HTR-8/SVneo (cell line): ENCODE results near the gene SLC26A11.

Experiments used
- DNase-seq: peaks from one replicate; pipeline ENCODE4 v3.0.0; 2011; ENCODE audit warnings: low spot score, mixed read lengths; ENCODE audit not compliant: insufficient read length
- FAIRE-seq: peaks from 2 replicates; lab custom pipeline; 2011; peaks lifted over from hg19 to GRCh38; lab: Jason Lieb, UNC

SLC26A11 gene

DNA sequence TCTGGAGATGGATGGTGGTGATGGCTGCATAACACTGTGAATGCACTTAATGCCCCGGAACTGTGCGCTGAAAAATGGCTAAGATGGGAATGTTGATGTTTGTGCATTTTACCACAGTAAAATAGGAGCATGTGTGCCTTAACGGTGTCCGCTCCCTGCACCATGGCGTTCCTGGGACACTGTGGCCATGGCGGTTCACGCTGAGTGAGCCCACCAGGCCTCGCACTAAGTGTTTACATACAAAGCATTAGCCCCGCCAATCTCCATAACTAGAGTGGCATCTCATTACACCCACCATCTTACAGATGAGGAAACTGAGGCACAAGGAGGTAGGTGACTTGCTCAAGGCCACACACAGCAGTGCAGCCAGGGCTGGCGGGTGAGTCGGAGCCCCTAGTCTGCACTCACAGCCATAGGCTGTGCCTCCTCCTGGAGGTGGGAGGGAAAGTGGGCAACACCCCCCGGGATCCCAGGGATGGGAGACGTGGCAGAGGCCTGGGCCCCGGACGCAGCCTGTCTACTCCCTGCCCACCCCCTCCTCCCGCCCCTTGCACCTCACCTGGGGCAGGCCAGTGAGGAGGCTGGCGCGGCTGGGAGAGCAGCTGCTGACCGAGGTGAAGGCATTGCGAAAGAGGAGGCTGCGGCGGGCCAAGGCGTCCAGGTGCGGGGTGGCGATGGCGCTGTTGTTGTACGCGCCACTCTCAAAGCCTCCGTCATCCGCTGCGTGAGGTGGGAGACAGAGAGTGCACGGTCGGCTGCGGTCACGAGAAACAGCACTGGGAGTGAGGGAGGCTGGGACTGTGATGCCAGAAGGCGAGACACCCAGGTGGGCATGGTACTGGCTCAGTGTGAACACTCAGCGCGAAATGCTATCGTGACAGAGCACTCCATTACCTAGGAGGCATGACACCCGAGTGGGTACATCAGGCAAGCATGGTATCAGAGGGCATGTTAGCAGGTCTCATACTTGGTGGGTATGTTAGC lies 3.5 kb upstream of the SLC26A11 start:
- DNase-seq (no peak), FAIRE-seq (no peak)

DNA sequence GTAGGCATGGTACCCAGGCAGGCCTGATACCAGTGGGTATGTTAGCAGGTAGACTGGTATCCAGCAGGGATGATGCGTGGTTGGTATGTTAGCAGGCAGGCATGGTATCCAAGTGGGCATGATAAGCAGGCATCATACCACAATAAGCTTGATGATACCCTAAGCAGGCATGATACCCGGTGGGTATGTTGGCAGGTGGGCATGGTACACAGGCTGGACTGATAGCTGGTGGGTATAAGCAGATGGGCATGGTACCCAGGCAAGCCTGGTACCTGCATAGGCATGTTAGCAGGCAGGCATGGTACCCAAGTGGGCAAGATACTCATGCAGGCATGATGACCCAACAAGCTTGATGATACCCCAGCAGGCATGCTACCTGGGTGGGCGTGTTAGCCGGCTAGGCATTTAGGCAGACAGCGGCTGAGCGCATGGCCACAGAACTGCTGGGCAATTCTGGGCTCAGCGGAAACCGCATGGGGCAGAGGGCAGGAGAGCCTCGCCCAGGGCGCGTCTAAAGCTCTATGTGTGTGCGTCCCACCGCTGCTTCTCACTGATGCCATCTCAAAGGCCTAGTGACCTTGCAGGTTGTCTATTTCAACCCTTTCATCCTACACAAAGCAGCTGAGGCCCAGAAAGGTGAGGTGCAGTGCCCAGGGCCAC lies 2.4 kb upstream of the SLC26A11 start:
- FAIRE-seq (peak; percentile 51), DNase-seq (no peak)

DNA sequence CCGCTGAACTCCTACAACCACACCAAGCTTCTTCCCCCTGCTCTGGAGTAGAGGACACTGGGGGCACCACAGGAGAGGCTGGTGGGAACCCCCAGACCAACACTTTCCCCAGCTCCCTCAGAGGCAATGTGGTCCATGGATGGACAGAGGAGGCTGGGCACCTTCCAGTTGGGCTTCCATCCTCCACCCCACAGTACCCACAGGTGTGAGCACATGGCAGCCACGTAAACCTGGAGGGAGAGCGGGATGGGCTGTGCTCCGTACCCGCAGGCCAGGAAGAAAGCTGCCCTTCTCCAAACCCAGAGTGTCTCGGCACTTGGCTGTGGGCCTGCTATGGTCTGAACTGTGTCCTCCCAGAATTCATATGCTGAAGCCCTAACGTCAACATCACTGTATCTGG lies 1.8 kb upstream of the SLC26A11 start:
- FAIRE-seq = no peak

DNA sequence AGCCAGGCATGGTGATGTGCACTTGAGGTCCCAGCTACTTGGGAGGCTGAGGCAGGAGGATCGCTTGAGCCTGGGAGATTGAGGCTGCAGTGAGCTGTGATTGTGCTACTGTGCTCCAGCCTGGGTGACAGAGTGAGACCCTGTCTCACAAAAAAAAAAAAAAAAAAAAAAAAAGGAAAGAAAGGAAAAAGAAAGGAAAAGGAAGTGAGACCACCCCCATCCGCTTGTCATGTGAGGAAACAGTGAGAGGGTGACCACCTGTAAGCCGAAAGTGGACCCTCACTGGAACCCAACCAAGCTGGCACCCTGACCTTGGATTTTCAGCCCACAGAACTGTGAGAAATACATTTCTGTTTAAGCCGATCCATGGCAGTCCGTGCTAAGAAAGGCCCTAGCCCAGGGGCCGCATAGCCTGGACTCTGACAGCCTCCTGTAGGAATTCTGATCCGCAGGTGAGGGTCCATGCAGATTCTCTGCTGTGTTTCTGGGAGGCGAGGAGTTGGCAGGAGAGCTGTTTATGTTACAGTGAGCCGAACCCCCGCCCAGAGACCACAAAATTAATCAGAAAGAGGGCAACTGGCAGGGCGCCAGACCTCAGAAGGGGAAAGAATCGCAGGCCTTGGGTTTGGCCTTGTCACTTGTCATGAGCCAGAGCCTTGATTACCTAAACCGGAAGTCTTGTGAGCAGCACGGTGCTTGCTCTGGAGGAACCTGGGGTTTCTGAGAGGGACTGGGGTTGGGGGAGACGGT lies 1.0 kb upstream of the SLC26A11 start:
- peak; percentile 28 for FAIRE-seq

More for the DNA sequence above, 1.8 kb upstream of the SLC26A11 start:
- DNase-seq = no peak

DNA sequence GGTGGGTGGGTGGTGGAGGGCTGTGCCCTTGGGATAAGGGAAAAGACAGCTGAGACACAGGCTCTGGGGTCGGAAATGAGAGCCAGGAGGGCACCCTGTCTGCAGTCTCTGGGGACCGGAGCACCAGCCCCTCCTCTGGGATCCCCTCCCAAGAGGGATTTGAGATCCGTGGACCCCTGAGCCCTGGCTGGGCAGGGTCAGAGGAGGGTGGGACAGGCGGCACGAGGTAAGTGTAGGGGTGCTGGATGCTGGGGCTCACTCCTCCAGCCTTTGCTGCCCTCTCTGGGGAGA lies 519 bp upstream of the SLC26A11 start:
- FAIRE-seq = peak; percentile 75
- no peak for DNase-seq

More for the DNA sequence above, 1.0 kb upstream of the SLC26A11 start:
- DNase-seq = peak; percentile 69

DNA sequence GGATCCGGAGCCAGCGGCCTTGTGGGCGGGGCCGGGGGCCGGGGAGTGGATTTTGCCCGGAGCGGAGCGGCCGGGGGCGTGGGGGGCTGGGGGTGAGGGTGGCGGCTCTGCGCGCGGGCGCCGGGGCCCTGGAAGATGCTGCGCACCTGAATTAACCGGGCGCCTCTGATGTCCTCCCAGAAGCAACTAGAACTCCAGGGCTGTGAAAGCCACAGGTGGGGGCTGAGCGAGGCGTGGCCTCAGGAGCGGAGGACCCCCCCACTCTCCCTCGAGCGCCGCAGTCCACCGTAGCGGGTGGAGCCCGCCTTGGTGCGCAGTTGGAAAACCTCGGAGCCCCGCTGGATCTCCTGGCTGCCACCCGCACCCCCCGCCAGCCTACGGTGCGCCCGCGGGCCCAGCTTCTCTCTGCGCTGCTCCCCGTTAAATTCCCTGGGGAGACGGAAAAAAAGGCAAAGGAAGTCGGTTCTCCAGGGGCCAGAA lies 549 bp downstream of the SLC26A11 start:
- DNase-seq = peak; percentile 29
- no peak for FAIRE-seq

DNA sequence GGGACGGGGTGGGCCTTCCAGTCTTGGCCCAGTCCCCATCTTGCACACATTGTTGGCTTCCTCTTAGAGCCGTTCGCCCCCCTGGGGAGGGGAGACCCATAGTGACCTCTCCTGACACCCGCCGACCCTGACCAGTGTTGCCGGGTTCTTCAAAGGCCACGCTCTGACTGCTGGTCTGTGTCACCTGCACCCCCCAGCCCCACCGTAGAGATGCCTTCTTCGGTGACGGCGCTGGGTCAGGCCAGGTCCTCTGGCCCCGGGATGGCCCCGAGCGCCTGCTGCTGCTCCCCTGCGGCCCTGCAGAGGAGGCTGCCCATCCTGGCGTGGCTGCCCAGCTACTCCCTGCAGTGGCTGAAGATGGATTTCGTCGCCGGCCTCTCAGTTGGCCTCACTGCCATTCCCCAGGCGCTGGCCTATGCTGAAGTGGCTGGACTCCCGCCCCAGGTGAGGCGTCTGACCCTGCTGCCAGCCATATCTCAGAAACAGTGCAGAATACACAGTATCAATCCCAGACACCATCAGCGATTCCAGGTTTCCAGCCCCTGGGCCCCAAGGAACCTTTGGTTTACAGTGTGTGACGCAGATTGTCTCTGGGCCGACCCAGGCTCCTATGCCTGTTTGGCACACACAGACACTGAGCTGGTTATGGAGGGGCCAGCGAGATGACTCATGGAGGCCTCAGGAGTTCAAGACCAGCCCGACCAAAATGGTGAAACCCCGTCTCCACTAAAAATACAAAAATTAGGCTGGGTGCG lies 1.3 kb downstream of the SLC26A11 start:
- no peak for FAIRE-seq
- DNase-seq = no peak

DNA sequence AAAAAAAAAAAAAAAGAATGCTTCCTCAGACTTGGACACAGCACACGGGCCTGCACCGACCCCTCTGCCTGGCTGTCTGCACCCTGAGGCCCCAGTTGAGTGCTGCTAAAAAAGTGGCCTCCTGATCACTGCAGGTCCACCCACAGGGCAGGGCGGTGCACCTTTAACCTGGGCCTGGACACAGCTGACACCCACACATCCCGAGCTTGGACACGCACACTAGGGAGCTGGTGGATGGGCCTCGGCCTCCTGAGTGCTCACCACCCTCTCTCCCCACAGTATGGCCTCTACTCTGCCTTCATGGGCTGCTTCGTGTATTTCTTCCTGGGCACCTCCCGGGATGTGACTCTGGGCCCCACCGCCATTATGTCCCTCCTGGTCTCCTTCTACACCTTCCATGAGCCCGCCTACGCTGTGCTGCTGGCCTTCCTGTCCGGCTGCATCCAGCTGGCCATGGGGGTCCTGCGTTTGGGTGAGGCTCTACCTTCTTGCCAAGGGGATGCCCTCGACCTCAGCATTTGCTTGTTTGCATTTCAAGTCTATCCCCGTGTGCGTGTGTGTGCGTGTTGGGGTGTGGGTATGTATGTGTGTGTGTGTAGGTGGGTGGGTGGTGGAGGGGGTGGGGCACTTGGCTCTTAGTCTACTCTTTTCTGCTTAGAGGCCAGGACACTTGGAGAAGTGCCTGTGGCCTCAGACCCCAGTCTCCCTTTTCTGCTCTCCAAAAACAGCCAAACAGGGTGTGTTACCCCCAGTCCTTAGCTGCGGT lies 2.3 kb downstream of the SLC26A11 start:
- no peak for FAIRE-seq
- DNase-seq = no peak

DNA sequence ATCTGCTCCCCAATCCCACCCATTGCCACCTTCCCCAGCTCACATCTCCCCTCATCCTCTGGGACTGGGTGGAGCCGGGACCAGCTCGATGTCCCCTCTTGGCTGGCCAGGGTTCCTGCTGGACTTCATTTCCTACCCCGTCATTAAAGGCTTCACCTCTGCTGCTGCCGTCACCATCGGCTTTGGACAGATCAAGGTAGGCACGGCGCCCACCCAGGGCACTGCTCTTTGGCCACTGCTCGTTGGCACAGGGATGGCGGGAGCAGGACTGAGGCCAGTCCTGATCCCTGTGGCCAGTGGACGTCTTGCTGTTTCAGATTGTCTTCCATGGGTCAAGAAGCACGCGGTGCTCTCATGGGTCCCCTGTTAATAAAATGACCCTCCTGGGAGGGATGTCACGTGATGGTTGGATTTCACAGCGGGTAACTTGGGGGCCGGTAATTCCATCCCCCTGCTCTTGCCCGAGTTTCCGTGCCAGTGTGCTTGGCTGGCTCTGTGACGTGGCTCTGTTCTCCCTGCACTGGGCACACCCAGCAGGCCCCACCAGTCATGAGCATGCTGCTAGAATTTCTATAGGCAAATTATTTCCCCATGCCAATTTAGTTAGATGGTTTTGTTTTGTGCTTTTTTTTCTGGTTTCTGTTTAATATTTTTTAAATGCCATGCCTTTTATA lies 3.1 kb downstream of the SLC26A11 start:
- FAIRE-seq (no peak), DNase-seq (no peak)

DNA sequence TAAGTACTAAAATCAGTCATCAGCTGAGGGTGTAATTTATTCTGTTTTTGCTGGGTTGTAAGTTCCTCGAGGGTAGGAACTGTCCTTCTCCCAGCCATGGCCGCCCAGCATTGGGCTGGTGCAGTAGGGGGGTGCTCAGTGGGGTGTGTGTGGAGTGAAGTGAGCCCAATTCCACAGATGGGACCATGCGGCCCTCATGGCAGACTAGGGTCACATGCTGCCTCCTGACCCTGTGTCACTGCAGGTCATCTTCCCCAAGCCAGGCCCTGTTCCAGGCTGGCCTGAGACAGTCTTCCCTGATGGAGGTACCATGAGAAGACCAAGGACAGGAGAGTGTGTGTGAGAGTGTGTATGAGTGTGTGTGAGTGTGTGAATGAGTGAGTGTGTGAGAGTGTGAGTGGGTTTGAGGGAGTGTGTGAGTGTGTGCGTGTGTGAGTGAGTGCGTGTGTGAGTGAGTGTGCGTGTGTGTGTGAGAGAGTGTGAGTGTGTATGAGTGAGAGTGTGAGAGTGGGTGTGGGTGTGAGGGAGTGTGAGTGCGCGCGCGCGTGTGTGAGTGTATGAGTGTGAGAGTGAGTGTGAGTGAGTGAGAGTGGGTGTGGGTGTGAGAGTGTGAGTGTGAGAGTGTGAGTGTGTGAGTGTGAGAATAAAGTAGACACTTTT lies 3.7 kb downstream of the SLC26A11 start:
- no peak for DNase-seq
- FAIRE-seq = no peak

DNA sequence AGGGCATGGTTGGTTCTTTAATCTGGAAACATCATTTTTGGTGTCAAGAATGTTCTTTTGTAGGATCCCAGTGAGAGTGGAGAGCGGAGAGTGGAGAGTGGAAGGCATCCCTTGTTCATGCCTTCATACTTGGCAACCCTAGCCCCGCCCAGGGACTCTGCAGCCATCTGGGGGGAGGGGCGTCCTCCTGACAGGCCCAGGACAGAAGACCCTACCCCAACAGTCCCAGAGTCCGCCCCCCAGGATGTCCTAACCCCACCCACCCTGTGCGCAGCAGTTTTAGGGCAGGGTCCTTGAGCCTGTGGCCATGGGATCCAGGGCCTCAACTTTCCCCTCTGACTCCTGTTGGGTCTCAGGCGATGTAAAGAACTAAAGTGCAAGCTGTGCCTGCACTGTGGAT lies 4.5 kb downstream of the SLC26A11 start:
- no peak for FAIRE-seq

DNA sequence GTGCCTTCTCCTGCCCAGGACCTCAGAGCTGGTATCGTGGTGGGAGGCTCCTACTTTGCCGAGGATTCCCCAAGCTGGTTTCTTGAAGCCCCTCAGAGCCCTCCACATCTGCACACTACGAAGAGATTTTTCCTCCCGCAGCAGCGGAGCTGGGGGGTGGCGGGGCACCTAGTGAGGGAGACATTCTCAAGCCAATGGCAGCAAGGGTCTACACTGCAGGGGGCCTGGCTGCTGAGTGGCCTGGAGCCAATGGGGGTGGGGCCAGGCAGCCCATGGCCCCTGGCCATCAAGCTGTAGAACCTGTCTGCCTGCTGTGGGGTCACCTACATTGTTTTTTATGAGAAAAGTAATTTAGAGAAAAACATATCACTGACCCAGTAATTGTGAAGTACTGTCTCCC lies 5.0 kb downstream of the SLC26A11 start:
- no peak for FAIRE-seq
- no peak for DNase-seq

More for the DNA sequence above, 4.5 kb downstream of the SLC26A11 start:
- no peak for DNase-seq

DNA sequence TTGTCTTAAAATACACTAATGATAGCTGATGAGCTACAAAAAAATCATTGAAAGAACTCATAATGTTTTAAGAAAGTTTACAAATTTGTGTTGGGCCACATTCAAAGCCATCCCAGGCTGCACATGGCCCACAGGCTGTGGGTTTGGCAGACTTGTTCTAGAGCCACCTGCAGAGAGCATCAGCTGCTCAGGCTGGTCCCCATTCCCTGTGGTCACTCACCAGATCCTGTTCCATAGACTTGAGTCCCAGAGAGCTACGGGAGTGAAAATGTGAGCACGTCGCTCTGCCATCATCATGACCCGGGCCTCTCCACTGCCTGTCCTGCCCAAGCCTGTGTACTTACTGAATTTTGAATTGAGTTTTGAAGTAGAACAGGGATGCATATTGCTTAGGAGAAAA lies 6.9 kb downstream of the SLC26A11 start:
- FAIRE-seq (no peak), DNase-seq (no peak)

DNA sequence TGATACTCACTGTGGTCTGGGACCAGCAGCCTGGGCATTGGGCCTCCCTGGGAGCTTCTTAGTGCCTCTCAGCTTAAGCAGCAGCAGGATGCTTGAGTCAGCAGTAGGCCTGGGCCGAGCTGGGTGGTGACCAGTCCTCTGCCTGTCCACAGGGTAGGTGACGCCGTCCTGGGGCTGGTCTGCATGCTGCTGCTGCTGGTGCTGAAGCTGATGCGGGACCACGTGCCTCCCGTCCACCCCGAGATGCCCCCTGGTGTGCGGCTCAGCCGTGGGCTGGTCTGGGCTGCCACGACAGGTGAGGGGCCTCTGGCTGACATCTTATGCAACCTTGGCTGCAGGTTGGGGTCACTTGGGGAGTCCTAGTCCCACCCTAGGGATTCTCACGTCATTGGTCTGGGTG lies 7.4 kb downstream of the SLC26A11 start:
- FAIRE-seq (no peak), DNase-seq (no peak)

DNA sequence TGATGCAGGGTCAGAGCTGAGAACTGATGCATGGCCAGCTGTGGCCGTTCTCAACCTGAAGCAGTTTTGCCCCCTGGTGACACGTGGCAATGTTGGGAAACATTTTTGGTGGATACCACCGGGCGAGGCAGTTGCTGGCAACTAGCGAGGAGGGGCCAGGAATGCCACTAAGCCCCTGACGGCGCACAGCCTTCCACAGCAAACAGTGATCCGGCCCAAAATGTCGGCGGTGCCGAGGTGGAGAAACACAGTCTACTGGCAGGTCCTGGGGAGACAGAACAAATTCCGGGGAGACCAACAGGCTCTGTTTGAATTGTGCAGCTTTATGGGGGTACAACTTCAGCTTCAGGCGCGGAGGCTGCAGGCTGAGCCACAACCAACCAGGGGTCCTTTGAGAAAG lies 8.2 kb downstream of the SLC26A11 start:
- FAIRE-seq (no peak), DNase-seq (no peak)

DNA sequence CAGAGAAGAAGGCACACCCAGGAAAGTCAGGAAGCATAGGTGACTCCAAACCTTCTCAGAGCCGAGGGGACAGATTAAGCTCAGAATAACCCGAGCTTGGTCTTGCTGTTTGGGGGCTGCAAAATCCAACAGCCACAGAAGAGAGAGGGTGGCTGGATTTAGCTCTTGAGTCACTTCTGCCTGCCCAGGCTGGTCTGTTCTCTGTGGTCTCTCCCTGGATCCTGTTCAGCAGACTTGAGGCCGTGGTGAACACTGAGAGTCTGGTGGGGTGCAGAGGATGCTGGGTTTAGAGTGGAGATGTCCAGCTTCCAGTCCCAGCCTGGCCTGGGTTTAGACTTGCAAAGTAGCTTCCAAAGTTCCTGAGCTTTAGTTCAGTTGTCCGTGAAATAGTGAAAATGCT lies 8.8 kb downstream of the SLC26A11 start:
- DNase-seq (no peak), FAIRE-seq (no peak)

DNA sequence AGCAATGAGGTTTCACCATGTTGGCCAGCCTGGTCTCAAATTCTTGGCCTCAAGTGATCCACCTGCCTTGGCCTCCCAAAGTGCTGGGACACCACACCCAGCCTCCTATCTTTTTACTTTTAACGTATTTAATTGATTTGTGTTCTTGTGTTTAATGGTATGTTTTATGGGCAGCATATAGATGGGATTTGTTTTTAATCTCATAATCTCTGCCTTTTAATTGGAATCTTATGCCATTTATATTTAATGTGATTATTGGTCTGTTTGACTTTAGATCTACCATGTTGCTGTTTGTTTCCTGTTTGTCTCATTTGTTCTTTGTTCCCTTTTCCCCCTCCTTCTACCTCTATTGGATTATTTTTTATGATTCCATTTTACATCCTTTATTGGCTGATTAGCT lies 12.2 kb downstream of the SLC26A11 start:
- no peak for DNase-seq
- no peak for FAIRE-seq

DNA sequence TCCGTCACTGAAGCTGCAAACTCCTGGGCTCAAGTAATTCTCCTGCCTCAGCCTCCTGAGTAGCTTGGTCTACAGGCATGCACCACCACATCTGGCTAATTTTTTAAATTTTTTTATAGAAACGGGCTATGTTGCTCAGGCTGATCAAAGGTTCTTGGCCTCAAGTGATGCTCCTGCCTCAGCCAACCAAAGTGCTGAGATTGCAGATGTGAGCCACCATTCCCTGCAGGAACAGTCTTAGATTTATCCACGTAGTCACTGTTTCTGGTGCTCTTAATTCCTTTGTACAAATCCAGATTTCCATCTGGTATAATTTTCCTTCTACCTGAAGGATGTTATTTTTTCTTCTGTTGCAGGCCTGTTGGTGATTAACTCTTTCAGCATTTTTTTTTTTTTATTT lies 13.0 kb downstream of the SLC26A11 start:
- no peak for DNase-seq
- no peak for FAIRE-seq
